ENCODE results near the gene FAM78A.

The FAM78A gene

DNA sequence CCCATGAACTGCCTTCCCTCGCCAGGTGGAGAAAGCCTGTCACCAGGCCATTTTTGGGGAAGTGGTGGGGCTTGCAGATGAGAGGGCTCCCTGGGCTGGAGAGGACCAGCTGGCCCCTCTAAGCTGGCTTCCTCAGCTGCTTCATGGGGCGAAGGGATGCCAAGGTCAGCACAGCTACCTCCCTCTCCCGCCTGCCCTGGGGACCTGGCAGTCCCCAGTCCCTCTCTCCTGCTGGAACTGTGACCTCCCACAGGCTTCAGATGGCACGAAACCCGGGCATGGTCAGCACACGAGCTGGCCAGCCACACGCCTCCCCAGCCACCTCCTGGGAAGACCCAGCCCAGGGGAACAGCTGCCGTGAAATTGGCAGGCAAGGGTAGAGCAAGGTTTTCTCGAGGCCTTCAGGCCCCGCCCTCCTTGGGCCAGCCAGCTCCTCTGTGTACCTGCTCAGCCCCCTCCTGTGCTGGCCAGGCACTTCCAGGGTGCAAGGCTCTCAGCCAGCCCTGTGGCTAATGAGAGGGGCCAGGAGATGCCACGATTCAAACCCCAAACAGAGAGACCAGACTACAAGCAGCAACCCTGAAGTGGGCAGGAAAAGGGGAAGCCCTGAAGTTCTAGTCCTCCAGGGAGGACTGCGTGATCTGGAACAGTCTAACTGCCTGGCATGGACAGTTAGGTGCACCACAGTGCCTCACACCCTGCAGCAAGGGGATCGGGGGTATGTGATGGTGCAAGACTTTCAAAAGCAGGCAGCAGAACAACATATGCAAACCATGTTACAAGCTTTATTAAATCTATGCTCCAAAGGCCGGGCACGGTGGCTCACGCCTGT, 26.1 kb upstream of the FAM78A start:
- TF ChIP-seq TAF1 (IDR thresholded peaks at IDR 0.05; ENCODE audit: borderline replicate concordance, insufficient read depth, low read length): no peak
- no peak for TF ChIP-seq SIN3A (IDR thresholded peaks at IDR 0.05; ENCODE audit: borderline replicate concordance, insufficient read depth, low read length)
- no peak for TF ChIP-seq FOXP2 (optimal IDR thresholded peaks at IDR 0.05; ENCODE audit: borderline replicate concordance, extremely low read depth, extremely low read length, insufficient read depth)
- TF ChIP-seq, protein P1, sequence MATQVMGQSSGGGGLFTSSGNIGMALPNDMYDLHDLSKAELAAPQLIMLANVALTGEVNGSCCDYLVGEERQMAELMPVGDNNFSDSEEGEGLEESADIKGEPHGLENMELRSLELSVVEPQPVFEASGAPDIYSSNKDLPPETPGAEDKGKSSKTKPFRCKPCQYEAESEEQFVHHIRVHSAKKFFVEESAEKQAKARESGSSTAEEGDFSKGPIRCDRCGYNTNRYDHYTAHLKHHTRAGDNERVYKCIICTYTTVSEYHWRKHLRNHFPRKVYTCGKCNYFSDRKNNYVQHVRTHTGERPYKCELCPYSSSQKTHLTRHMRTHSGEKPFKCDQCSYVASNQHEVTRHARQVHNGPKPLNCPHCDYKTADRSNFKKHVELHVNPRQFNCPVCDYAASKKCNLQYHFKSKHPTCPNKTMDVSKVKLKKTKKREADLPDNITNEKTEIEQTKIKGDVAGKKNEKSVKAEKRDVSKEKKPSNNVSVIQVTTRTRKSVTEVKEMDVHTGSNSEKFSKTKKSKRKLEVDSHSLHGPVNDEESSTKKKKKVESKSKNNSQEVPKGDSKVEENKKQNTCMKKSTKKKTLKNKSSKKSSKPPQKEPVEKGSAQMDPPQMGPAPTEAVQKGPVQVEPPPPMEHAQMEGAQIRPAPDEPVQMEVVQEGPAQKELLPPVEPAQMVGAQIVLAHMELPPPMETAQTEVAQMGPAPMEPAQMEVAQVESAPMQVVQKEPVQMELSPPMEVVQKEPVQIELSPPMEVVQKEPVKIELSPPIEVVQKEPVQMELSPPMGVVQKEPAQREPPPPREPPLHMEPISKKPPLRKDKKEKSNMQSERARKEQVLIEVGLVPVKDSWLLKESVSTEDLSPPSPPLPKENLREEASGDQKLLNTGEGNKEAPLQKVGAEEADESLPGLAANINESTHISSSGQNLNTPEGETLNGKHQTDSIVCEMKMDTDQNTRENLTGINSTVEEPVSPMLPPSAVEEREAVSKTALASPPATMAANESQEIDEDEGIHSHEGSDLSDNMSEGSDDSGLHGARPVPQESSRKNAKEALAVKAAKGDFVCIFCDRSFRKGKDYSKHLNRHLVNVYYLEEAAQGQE (IDR thresholded peaks at IDR 0.05; ENCODE audit: insufficient read depth in 1 of 2, low read depth in 2 of 2, low read length in 2 of 2): no peak
- no peak for TF ChIP-seq POLR2AphosphoS5 (IDR thresholded peaks at IDR 0.05; ENCODE audit: low read depth, low read length)

DNA sequence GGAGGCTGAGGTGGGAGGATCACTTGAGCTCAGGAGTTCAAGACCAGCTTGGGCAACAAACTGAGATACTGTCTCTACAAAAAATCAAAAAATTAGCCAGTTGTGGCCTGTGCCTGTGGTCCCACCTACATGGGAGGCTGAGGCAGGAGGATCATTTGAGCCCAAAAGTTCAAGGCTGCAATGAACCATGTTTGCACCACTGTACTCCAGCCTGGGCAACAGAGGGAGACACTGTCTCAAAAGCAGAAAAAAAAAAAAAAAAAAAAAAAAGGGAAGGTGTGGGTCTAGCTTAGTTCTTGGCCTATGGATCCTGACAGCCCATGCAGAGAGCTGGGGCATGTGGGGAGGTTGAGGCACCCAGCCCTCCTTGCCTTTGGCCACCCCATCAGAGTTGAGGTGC, 24.1 kb upstream of the FAM78A start:
- TF ChIP-seq POLR2AphosphoS5 (IDR thresholded peaks at IDR 0.05; ENCODE audit: low read depth, low read length) (no peak), SIN3A (IDR thresholded peaks at IDR 0.05; ENCODE audit: borderline replicate concordance, insufficient read depth, low read length) (no peak), FOXP2 (optimal IDR thresholded peaks at IDR 0.05; ENCODE audit: borderline replicate concordance, extremely low read depth, extremely low read length, insufficient read depth) (no peak), TAF1 (IDR thresholded peaks at IDR 0.05; ENCODE audit: borderline replicate concordance, insufficient read depth, low read length) (no peak)
- TF ChIP-seq, protein P1 (IDR thresholded peaks at IDR 0.05; ENCODE audit: insufficient read depth in 1 of 2, low read depth in 2 of 2, low read length in 2 of 2): no peak

DNA sequence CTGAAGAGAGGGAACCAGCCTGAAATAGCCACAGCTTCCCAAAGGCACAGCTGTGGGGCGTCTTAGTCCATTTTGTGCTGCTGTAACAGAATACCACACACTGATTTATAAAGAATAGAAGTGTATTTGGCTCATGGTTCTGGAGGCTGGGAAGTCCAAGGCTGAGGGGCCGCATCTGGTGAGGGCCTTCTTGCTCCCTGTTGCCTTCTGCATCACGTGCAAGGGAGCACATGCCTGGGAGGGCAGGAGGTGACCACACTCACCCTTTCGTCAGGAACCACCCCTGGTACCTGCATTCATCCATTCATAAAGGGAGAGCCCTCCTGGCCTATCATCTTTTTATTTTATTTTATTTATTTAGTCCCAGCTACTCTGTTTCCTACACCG, 23.6 kb upstream of the FAM78A start:
- TF ChIP-seq POLR2AphosphoS5 (IDR thresholded peaks at IDR 0.05; ENCODE audit: low read depth, low read length) (no peak), SIN3A (IDR thresholded peaks at IDR 0.05; ENCODE audit: borderline replicate concordance, insufficient read depth, low read length) (no peak), TAF1 (IDR thresholded peaks at IDR 0.05; ENCODE audit: borderline replicate concordance, insufficient read depth, low read length) (no peak), FOXP2 (optimal IDR thresholded peaks at IDR 0.05; ENCODE audit: borderline replicate concordance, extremely low read depth, extremely low read length, insufficient read depth) (no peak)
- TF ChIP-seq, protein P1 (IDR thresholded peaks at IDR 0.05; ENCODE audit: insufficient read depth in 1 of 2, low read depth in 2 of 2, low read length in 2 of 2): no peak

DNA sequence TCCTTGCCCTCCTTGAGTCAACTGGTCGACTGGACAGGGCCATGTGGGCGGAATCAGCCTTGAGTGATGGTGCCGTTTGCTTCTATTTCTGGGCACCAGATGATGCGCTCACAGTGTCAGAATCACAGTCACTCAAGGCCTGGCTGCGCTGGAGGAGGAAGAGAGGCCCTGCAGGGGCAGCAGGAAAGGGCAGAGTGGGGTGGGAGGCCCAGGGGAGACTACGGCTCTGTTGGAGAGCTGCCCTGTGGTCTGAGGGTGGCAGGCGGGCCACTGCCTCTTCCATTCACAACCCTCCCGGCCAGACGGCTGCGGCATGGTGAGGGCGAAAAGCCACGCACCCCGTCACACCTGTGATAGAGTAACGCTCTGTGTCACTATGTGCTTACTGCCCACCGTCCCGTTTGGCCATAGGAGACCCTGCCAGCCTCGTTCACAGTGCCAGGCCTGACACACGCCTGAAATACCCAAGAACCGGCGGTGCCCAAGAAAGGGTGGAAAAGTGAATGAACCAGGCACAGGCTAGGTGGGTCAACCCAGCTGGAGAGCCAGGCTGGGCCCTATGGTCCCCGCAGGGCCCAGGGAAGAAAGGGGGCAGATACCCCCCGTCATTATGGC, 23.1 kb upstream of the FAM78A start:
- TF ChIP-seq SIN3A (IDR thresholded peaks at IDR 0.05; ENCODE audit: borderline replicate concordance, insufficient read depth, low read length) (no peak), FOXP2 (optimal IDR thresholded peaks at IDR 0.05; ENCODE audit: borderline replicate concordance, extremely low read depth, extremely low read length, insufficient read depth) (no peak), TAF1 (IDR thresholded peaks at IDR 0.05; ENCODE audit: borderline replicate concordance, insufficient read depth, low read length) (no peak), POLR2AphosphoS5 (IDR thresholded peaks at IDR 0.05; ENCODE audit: low read depth, low read length) (no peak)
- TF ChIP-seq, protein P1 (IDR thresholded peaks at IDR 0.05; ENCODE audit: insufficient read depth in 1 of 2, low read depth in 2 of 2, low read length in 2 of 2): no peak

Data from PFSK-1 (cell line).